Sigmoid colon (tissue), 4 donors: ENCODE data around the gene ANKLE2.
A peak's percentile ranks its signal among the peaks of the same experiment; 100 is the strongest.

Experiments used
- EP300 ChIP-seq, 4 donors: sonication (generic); formaldehyde crosslinking; IDR thresholded peaks; one replicate each; pipeline ENCODE4 v1.6.1; 2017; ENCODE audit warnings: antibody characterized with exemption in 4 of 4
- POLR2AphosphoS5 ChIP-seq, 4 donors: sonication (generic); formaldehyde crosslinking; IDR thresholded peaks; one replicate each; pipeline ENCODE4 v1.6.1; 2017; ENCODE audit warnings: antibody characterized with exemption in 4 of 4
- TF ChIP-seq, protein P1 (sequence below), 4 experiments: fragments of 450-650 bp in 3 of 4; fragments of 200-600 bp in 1 of 4; IDR thresholded peaks; one replicate each; pipeline ENCODE4 v1.5.1; 2016 to 2019; ENCODE audit warnings: antibody characterized with exemption in 4 of 4, mild to moderate bottlenecking in 3 of 4, moderate library complexity in 2 of 4

DNA sequence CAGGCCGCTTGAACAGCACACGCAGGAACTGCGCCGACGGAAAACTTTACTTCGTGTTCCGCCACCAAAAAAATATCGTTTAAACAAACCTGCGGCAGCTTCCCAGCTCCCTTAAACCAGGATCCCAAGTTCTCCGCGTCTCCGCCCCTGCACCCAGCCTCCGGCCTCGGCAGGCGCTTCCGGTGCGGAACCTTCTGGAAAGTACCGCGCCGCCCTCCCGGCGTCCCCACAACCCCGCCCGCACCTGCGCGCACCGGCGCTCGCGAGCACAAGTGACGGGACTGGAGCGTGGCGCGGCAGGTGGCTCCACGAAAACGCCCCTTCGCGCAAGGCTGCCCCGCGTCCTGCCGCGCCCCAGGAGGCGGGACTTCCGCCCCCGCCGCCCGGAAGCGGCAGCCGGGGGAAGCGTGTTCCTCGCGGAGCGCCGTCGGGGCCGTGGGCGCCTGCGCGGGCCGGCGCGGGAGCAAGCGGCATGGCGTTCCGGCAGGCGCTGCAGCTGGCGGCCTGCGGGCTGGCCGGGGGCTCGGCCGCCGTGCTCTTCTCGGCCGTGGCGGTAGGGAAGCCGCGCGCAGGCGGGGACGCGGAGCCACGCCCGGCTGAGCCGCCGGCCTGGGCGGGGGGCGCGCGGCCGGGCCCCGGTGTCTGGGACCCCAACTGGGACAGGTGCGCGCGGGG lies 51.1 kb downstream of the ANKLE2 start, which contains the start of gene PGAM5:
- TF ChIP-seq, protein P1, sequence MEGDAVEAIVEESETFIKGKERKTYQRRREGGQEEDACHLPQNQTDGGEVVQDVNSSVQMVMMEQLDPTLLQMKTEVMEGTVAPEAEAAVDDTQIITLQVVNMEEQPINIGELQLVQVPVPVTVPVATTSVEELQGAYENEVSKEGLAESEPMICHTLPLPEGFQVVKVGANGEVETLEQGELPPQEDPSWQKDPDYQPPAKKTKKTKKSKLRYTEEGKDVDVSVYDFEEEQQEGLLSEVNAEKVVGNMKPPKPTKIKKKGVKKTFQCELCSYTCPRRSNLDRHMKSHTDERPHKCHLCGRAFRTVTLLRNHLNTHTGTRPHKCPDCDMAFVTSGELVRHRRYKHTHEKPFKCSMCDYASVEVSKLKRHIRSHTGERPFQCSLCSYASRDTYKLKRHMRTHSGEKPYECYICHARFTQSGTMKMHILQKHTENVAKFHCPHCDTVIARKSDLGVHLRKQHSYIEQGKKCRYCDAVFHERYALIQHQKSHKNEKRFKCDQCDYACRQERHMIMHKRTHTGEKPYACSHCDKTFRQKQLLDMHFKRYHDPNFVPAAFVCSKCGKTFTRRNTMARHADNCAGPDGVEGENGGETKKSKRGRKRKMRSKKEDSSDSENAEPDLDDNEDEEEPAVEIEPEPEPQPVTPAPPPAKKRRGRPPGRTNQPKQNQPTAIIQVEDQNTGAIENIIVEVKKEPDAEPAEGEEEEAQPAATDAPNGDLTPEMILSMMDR (IDR thresholded peaks at IDR 0.05), result no peak
- TF ChIP-seq EP300 (IDR thresholded peaks at IDR 0.05) (no peak), POLR2AphosphoS5 (IDR thresholded peaks at IDR 0.05) (peak; percentile 20 to 85 (median 72))
